AG09319 (cell line): ENCODE results near the gene AARS1.
"Not testable (repeated sequence)": the region's sequence is repeated elsewhere in the genome, so short reads cannot be mapped to it uniquely, and the experiment has no call there.

Experiments used
- DNase-seq: peaks from one replicate; pipeline ENCODE4 v3.0.0-alpha.2; 2010; ENCODE audit warnings: low read depth; ENCODE audit errors: extremely low read depth
- CTCF ChIP-seq: IDR thresholded peaks from 2 replicates; pipeline ENCODE4 v1.5.1; 2011; ENCODE audit warnings: low read depth, mild to moderate bottlenecking, inconsistent platforms, low read length, moderate library complexity

AARS1 gene

GRCh38 chr16:70253291-70254106 lies 35.8 kb downstream of the AARS1 start:
- no peak for DNase-seq
- peak; percentile 49 for TF ChIP-seq CTCF

- DNase-seq: no peak
- TF ChIP-seq CTCF: peak; percentile 52
Measured at GRCh38 chr16:70252355-70252988, 36.8 kb downstream of the AARS1 start.

- peak; percentile 76 for DNase-seq
- TF ChIP-seq CTCF: peak; percentile 87
Measured at GRCh38 chr16:70251629-70252354, 37.5 kb downstream of the AARS1 start, which contains the start of gene EXOSC6. Gene EXOSC6, minus strand, starts transcription at chr16:70251940. Its CDS starts 40 bp downstream, at chr16:70251900.

- no peak for DNase-seq
- no peak for TF ChIP-seq CTCF
Measured at GRCh38 chr16:70250748-70251628, 38.3 kb downstream of the AARS1 start.

- not testable (repeated sequence) for DNase-seq
Measured at GRCh38 chr16:70249697-70250096, 39.6 kb downstream of the AARS1 start.

- DNase-seq: not testable (repeated sequence)
Measured at GRCh38 chr16:70238773-70239172, 50.5 kb downstream of the AARS1 start.

GRCh38 chr16:70231831-70232230 lies 57.5 kb downstream of the AARS1 start:
- DNase-seq: not testable (repeated sequence)

GRCh38 chr16:70226024-70226423 lies 63.3 kb downstream of the AARS1 start:
- DNase-seq: not testable (repeated sequence)

GRCh38 chr16:70225430-70225829 lies 63.9 kb downstream of the AARS1 start:
- DNase-seq: not testable (repeated sequence)

GRCh38 chr16:70224645-70225044 lies 64.7 kb downstream of the AARS1 start:
- DNase-seq: not testable (repeated sequence)

- DNase-seq: not testable (repeated sequence)
Measured at GRCh38 chr16:70223971-70224513, 65.3 kb downstream of the AARS1 start.

GRCh38 chr16:70223216-70223615 lies 66.1 kb downstream of the AARS1 start:
- not testable (repeated sequence) for DNase-seq

GRCh38 chr16:70222574-70222973 lies 66.7 kb downstream of the AARS1 start:
- DNase-seq: not testable (repeated sequence)

GRCh38 chr16:70218586-70218985 lies 70.7 kb downstream of the AARS1 start:
- DNase-seq: not testable (repeated sequence)
